Keratinocyte (primary cell): Measurements from ENCODE around the gene RAI14. TPM values are rescaled to one million over a fixed set of nuclear protein-coding genes. Genes with fewer than 3 reads are reported as not detected.

Experiments
- DNase-seq: peaks from one replicate; pipeline ENCODE4 v3.0.0-alpha.2; 2011; ENCODE audit warnings: low read depth, missing footprints, low spot score
- FAIRE-seq: peaks from 2 replicates; lab custom pipeline; 2011; peaks lifted over from hg19 to GRCh38; lab: Jason Lieb, UNC
- H2AFZ ChIP-seq: 2 replicates; pipeline ENCODE4 v1.6.0; 2012; ENCODE audit warnings: low read length, control low read depth, inconsistent platforms; ENCODE audit not compliant: control insufficient read depth
- H3K27ac ChIP-seq: 2 replicates; pipeline ENCODE4 v1.5.1; 2011; ENCODE audit warnings: low read length; ENCODE audit not compliant: control insufficient read depth, insufficient read depth
- H3K27me3 ChIP-seq: 3 replicates; pipeline ENCODE4 v1.6.0; 2011; ENCODE audit warnings: low read length; ENCODE audit not compliant: control insufficient read depth, insufficient read depth; ENCODE audit errors: extremely low read depth
- H3K36me3 ChIP-seq, 2 experiments: 2 replicates in 1 of 2; 3 replicates in 1 of 2; pipeline ENCODE4 v1.5.1; 2011; ENCODE audit warnings: low read length in 2 of 2, mild to moderate bottlenecking in 1 of 2; ENCODE audit not compliant: control insufficient read depth in 2 of 2, insufficient read depth in 2 of 2; ENCODE audit errors: extremely low read depth in 1 of 2
- H3K4me1 ChIP-seq: 3 replicates; pipeline ENCODE4 v1.5.1; 2011; ENCODE audit warnings: low read length; ENCODE audit not compliant: control insufficient read depth, insufficient read depth; ENCODE audit errors: extremely low read depth
- H3K4me2 ChIP-seq: 3 replicates; pipeline ENCODE4 v1.6.0; 2011; ENCODE audit warnings: low read depth, low read length; ENCODE audit not compliant: control insufficient read depth, insufficient read depth; ENCODE audit errors: extremely low read depth
- H3K4me3 ChIP-seq, 3 experiments: fragments of 200-600 bp in 1 of 3; sonication (generic) in 1 of 3; 2 replicates in 2 of 3; 3 replicates in 1 of 3; pipeline ENCODE4 v1.5.1; 2011 to 2016; ENCODE audit warnings: low read length in 3 of 3, mild to moderate bottlenecking in 3 of 3, control low read depth in 2 of 3, inconsistent platforms in 1 of 3, low read depth in 1 of 3, mixed read lengths in 1 of 3, mixed run types in 1 of 3, moderate library complexity in 1 of 3; ENCODE audit not compliant: control insufficient read depth in 2 of 3, insufficient read depth in 2 of 3; ENCODE audit errors: extremely low read depth in 1 of 3
- H3K79me2 ChIP-seq: 2 replicates; pipeline ENCODE4 v1.6.0; 2012; ENCODE audit warnings: low read length; ENCODE audit not compliant: control insufficient read depth, insufficient read depth
- H3K9ac ChIP-seq: 3 replicates; pipeline ENCODE4 v1.6.0; 2011; ENCODE audit warnings: low read length; ENCODE audit not compliant: control insufficient read depth, insufficient read depth; ENCODE audit errors: extremely low read depth
- H3K9me1 ChIP-seq: 3 replicates; pipeline ENCODE4 v1.6.0; 2011; ENCODE audit warnings: low read length; ENCODE audit not compliant: control insufficient read depth, insufficient read depth; ENCODE audit errors: extremely low read depth
- H3K9me3 ChIP-seq: 2 replicates; pipeline ENCODE4 v1.5.1; 2012; ENCODE audit warnings: low read depth, low read length; ENCODE audit not compliant: control insufficient read depth
- H4K20me1 ChIP-seq: 3 replicates; pipeline ENCODE4 v1.6.0; 2011; ENCODE audit warnings: low read length; ENCODE audit not compliant: control insufficient read depth, insufficient read depth; ENCODE audit errors: extremely low read depth
- CTCF ChIP-seq, 3 experiments: IDR thresholded peaks in 1 of 3; conservative IDR thresholded peaks in 1 of 3; optimal IDR thresholded peaks in 1 of 3; 2 replicates in 2 of 3; 3 replicates in 1 of 3; pipeline versions ENCODE3 to v1.5.1; 2011; ENCODE audit warnings: low read length in 3 of 3, mild to moderate bottlenecking in 3 of 3, moderate library complexity in 2 of 3, control low read depth in 1 of 3, inconsistent platforms in 1 of 3; ENCODE audit not compliant: insufficient read depth in 2 of 3; ENCODE audit errors: extremely low read depth in 1 of 3
- EZH2 ChIP-seq: IDR thresholded peaks from one replicate; pipeline ENCODE4 v1.6.1; 2012; ENCODE audit warnings: inconsistent platforms, mild to moderate bottlenecking, low read length, moderate library complexity
- dilution Hi-C: fragments of 300-500 bp; cut with MboI; formaldehyde crosslinking; loops from one replicate; pipeline ENCODE4 v1.7.0; 2020; ENCODE audit warnings: low sequenced_read_pairs; ENCODE audit not compliant: extremely low pct_ligation_motif_present
- polyA plus RNA-seq, 5 experiments: library from polyadenylated mRNA; depleted of rRNA in 3 of 5; stranded (reverse) in 3 of 5; stranded (forward) in 1 of 5; unstranded in 1 of 5; fragments of >200 nt; gene quantifications; 1 replicate in 1 of 5; 2 replicates in 3 of 5; 3 replicates in 1 of 5; pipeline versions ENCODE4 v1.2.1 to v1.2.3, GENCODE V29; 2011 to 2012; ENCODE audit warnings: missing spikeins in 2 of 5, low read depth in 1 of 5, low replicate concordance in 1 of 5

Gene RAI14
- polyA plus RNA-seq, 1 donor (not counting 4 experiments of a cell fraction or from before 2014, with no cell fraction given): 31.4 TPM

- no peak for DNase-seq
- dilution Hi-C loops: no loop called here
- Histone ChIP-seq H3K4me2 (no peak overlapping the region), H3K79me2 (no peaks in the 10 kb centered on the region), H3K9me3 (no peaks in the 10 kb centered on the region), H3K36me3 (no peaks in the 10 kb centered on the region), H3K9ac (no peak overlapping the region), H3K27ac (no peak overlapping the region), H3K4me1 (peaks cover 4% of the 10 kb centered on the region), H3K27me3 (no peaks in the 10 kb centered on the region), H3K4me3 (no peak overlapping the region), H3K9me1 (no peaks in the 10 kb centered on the region), H2AFZ (no peak overlapping the region), H4K20me1 (no peaks in the 10 kb centered on the region)
- no peak for FAIRE-seq
- TF ChIP-seq EZH2 (no peak), CTCF (optimal IDR thresholded peaks at IDR 0.05 in 1 of 3, IDR thresholded peaks at IDR 0.05 in 1 of 3, conservative IDR thresholded peaks at IDR 0.05 in 1 of 3; ENCODE audit: extremely low read depth in 1 of 3, insufficient read depth in 2 of 3, low read length in 3 of 3) (no peak)
These were observed 188.0 kb downstream of the RAI14 start for GRCh38 chr5:34844106-34844505.

GRCh38 chr5:34844999-34845398, 188.9 kb downstream of the RAI14 start:
- Histone ChIP-seq H3K9me3 (no peaks in the 10 kb centered on the region), H3K9me1 (no peaks in the 10 kb centered on the region), H3K27ac (no peak overlapping the region), H3K27me3 (no peaks in the 10 kb centered on the region), H4K20me1 (no peaks in the 10 kb centered on the region), H3K79me2 (no peaks in the 10 kb centered on the region), H3K4me3 (no peak overlapping the region), H3K4me2 (no peak overlapping the region), H3K4me1 (no peaks in the 10 kb centered on the region), H3K36me3 (no peaks in the 10 kb centered on the region), H2AFZ (no peak overlapping the region), H3K9ac (no peak overlapping the region)
- dilution Hi-C loops: no loop called here
- DNase-seq (no peak), FAIRE-seq (no peak)
- no peak for TF ChIP-seq EZH2
- no peak for TF ChIP-seq CTCF (optimal IDR thresholded peaks at IDR 0.05 in 1 of 3, IDR thresholded peaks at IDR 0.05 in 1 of 3, conservative IDR thresholded peaks at IDR 0.05 in 1 of 3; ENCODE audit: extremely low read depth in 1 of 3, insufficient read depth in 2 of 3, low read length in 3 of 3)
